Nasal cavity respiratory epithelium epithelial cell of viscerocranial mucosa (primary cell): ENCODE data around the gene CNTN1. TPM values are rescaled to one million over a fixed set of nuclear protein-coding genes. Genes with fewer than 3 reads are reported as not detected.

Experiments used
- total RNA-seq: library from RNA; depleted of rRNA; stranded (reverse); fragments of >200 nt; gene quantifications from 2 replicates; pipeline ENCODE4 v1.2.3, GENCODE V29; 2014

Gene CNTN1
- total RNA-seq = 0.21 and 1.0 TPM in 2 replicates

DNA sequence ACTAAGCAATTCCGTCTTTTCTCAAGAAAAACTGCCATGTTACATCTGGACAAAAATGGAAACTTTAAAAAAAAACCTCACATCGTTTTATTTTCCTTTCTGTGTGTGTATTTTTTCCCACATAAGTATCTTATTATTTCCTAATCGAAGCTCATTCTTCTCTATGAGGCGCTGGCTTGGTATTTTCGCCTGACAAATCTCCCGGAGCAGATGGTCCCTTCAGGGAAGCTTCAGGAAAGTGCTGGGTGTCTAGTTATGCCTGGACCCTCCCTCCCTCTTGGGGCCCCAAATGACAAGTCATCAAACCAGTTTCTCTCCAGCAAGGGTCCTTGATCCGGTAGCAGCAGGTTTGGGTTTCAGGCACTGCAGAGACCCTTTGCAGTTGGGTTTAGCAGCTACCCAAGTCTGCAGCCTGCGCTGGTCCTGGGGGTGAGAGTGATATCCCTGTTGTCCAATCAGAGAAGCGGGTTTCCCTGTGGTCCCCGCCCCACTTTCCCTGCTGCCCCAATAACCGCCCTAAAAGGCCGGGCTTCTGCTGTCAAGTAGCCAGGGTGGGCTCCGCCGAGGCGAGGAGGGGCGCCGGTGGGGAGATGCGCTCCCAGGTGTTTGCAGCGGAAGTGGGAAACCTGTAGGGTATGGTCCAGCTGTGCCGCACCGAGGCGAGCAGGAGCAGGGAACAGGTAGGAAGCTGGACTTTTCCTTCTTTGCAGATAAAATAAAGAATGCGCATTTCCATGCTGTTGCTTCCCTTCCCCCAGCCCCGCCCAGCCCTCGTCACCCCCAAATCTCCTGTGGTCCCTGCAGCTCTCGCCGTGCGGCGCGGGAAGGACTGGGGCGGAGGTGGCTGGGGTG lies at the start of gene CNTN1:
Gene CNTN1, plus strand, starts transcription at position 527 of the 852 bp plus-strand sequence.

